Fibroblast of skin of left biceps (primary cell): Measurements from ENCODE around the gene TWSG1.
"Not testable (repeated sequence)": the region's sequence is repeated elsewhere in the genome, so short reads cannot be mapped to it uniquely, and the experiment has no call there.

Experiments used
- DNase-seq, 2 experiments: peaks; one replicate each; pipeline ENCODE4 v3.0.0-alpha.2; 2013; ENCODE audit warnings: low read depth in 2 of 2

The TWSG1 gene

GRCh38 chr18:9335697-9336045 is 1.1 kb downstream of the TWSG1 start:
- no peak for DNase-seq

DNA sequence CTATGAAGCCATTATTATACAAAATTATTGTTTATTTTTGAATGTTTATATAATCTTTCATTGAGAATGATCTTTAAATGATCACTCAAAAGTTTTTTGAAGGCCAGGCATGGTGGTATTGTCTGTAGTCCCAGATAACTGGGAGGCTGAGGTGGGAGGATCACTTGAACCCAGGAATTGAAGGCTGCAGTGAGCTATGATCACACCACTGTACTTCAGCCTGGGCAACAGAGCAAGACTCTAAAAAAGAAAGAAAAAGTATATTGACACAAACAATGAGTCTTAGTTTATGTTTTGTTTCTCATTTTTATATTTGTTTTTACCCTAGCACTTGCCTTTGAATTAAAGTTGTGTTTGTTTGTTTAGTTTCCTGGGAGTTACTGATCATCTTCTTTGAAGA is 2.3 kb downstream of the TWSG1 start:
- DNase-seq: no peak

DNA sequence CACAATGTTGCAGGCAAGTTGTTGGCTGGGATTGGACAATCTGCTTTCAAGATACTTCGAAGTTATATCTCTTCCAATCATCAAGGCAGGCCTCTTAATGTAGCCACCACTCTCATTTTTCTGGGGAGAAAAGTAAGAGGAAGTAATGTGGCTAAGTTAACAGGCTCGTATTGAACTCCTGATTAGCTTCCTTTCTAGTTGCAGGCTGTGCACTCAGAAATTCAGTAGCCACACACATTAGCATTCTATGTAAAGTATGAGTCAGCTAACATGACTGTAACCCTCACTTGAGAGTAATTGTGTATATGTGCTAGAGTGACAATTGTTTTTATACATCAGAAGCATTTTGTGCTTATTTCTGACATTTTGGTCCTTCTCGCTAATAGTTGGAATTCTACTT is 3.3 kb downstream of the TWSG1 start:
- no peak for DNase-seq

DNA sequence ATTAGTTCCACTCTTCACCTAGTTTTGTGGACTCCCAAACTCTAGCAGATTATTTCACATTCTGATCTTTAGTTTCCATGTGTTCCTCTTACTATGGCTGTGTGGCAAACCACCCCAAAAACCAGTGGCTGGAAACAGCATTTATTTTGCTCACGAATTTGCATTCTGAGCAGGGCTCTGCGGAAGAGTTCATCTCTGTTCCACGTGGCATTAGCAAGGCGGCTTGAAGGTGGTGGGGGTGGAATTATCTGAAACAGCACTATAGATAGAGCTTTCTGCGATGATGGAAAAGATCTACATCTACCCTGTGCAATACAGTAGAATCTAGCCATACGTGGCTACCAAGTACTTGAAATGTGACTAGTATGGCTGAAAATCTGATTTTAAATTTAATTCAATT is 5.9 kb downstream of the TWSG1 start:
- no peak for DNase-seq

GRCh38 chr18:9343577-9343976 is 9.0 kb downstream of the TWSG1 start:
- DNase-seq: no peak

DNA sequence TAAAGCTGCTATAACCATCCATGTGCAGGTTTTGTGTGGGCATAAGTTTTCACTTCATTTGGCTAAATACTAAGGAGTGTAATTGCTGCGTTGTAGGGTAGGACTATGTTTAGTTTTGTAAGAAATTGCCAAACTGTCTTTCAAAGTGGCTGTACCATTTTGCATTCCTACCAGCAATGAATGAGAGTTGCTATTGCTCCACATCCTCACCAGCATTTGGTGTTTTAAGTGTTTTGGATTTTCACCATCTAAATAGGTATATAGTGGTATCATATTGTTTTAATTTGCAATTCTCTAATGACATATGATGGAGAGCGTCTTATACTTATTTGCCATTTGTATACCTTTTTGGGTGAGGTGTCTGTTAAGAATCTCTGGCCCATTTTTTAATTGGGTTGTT is 12.2 kb downstream of the TWSG1 start:
- DNase-seq: no peak

DNA sequence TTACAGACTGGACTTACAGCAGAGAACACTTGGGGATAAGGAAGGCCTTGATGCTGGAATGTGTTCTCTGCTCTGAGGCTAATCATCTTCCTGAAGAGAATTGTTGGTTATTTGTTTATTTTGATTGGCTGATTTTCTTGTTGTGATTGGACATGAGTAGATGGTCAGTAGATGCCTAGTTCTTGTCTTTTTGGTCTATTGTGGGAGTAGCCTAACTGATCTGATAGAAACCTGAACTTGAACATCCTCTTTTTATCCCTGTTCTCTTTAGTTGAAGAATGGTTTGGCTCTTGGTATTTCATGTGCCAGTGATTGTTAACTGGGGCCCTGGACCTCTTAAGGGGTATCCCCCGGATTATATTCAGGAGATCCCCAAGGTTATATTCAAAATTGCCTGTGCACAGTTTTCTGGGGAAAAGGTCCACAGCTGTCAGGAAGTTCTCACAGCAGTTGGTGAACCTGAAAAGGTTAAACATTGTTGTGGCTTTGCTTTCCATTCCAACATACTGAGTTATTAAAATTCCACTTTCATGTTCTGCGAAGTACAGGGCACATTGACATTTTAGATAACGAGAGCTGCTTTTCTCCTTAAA is 13.6 kb downstream of the TWSG1 start:
- DNase-seq: no peak

GRCh38 chr18:9348766-9349165 is 14.2 kb downstream of the TWSG1 start:
- no peak for DNase-seq

GRCh38 chr18:9353596-9353995 is 19.0 kb downstream of the TWSG1 start:
- DNase-seq: no peak

DNA sequence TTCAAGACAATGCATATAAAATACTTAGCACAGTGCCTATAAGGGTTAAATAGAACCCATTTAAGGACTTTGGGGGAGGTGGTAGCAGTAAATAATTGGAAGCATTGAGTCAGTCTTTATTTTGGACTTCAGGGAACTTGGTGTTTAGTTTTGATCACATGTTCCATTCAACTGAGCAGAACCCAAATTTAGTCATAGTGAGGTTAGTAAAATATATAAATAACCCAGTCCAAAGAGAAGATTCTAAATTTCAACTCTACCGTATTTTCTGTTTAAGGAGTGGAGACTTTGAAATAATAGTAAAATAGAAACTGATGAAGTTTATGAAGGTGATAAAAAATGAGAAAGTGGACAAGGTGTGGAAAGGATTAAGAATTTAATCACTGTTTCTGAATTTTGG is 19.7 kb downstream of the TWSG1 start:
- DNase-seq: no peak

DNA sequence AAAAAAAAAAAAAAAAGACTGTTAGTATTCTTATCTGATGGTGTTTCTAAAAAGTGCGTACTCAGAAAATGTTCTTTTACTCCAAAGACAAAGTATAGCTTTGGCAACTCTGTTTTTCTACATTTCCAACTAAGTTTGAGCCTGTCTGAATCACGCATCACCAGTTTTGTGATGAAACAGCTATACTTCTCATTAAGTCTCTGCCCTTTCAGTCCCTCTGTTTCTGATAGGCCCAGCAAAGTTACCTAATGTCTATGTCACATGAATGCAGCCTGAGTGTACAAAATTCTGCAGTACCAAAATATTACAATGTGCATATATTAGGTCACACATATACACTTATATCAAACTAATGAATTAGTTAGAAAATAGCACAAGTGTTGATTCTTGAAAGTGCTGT is 22.4 kb downstream of the TWSG1 start:
- no peak for DNase-seq

- no peak for DNase-seq
Measured at GRCh38 chr18:9359796-9360195, 25.2 kb downstream of the TWSG1 start.

DNA sequence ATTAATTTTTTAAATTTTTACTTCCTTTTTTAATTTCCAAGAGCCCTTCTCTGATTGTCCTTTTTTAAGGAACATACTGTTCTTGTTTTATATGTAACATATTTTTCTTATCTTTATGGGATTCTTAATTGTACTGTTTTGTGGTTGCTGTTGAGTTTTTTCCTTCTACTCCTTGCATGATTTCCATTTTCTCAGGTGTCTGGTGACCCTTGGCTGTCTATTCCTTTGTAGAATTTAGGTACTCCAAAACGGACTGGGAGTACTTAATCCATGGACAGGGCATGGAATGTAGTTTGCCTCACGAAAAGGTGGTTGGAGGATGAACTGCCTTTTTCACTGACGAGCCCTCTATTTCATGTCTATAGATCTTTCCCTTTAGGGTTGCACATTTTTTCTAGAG is 26.6 kb downstream of the TWSG1 start:
- no peak for DNase-seq

- no peak for DNase-seq
Measured at GRCh38 chr18:9362869-9363268, 28.3 kb downstream of the TWSG1 start.

DNA sequence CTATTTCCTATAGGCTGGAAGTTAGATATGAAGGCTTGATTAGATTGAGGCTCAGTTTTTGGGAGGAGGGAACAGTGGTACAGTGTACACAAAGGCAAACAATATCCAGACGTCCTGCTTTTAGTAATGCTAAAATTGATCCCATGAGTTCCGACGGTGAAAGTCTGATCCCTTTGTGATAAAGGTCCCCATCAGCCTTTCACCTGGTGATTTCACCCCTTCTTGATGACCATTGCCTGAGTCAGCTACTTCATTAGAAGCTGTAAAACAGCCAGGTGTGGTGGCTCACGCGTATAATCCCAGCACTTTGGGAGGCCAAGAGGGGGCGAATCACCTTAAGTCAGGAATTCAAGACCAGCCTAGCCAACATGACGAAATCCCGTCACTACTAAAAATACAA is 29.7 kb downstream of the TWSG1 start:
- DNase-seq: no peak

- DNase-seq: no peak
Measured at GRCh38 chr18:9365406-9365805, 30.8 kb downstream of the TWSG1 start.

DNA sequence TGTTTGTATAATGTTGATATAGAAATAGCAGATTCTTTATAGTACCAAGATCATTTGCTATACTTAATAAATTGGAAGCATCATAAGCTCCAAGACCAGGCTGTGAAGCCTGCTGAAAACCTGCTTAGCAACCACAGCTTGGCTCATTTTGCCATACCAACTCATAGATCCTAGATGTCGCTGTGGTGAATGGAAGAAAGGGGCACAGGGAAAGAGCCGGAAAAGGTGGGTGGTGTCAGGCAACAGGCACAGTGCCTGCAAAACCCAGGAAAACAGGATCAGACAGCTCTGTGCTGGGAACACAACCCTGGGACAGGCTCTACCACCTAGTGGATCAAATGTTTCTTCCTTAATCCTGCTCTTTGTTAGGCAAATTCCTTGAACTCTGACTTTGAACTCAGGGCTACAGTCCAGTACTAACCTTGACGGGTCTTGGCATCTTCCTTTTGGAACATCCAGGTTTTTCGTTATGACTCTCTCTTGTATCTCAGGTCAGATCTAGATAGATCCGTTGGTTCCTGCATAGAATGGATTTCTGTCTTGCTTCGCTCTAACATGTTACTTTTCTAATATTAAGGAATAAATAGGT is 31.6 kb downstream of the TWSG1 start:
- DNase-seq: no peak

DNA sequence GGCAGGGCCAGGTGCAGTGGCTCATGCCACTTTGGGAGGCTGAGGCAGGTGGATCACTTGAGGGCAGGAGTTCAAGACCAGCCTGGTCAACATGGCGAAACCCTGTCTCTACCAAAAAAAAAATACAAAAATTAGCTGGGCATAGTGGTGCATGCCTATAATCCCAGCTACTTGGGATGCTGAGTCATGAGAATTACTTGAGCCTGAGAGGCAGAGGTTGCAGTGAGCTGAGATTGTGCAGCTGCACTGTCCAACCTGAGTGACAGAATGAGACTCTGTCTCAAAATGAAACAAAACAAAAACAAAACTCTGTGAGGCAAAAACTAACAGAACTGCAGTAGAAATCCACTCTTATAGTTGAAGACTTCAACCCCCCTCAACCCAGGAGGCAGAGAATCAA is 38.7 kb downstream of the TWSG1 start:
- not testable (repeated sequence) for DNase-seq

DNA sequence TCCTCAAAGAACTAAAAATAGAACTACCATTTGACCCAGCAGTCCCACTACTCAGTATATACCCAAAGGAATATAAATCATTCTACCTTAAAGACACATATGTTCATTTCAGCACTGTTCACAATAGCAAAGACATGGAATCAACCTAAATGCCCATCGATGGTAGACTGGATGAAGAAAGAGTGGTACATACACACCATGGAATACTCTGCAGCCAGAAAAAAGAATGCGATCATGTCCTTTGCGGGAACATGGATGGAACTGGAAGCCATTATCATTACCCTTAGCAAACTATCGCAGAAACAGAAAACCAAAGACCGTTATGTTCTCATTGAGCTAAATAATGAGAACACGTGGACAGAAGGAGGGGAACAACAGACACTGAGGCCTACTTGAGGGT is 44.5 kb downstream of the TWSG1 start:
- no peak for DNase-seq

- no peak for DNase-seq
Measured at GRCh38 chr18:9380101-9380500, 45.5 kb downstream of the TWSG1 start.

GRCh38 chr18:9380621-9381395 is 46.2 kb downstream of the TWSG1 start:
- DNase-seq: peak; percentile 17 to 27

- no peak for DNase-seq
Measured at GRCh38 chr18:9386879-9387278, 52.3 kb downstream of the TWSG1 start.

DNA sequence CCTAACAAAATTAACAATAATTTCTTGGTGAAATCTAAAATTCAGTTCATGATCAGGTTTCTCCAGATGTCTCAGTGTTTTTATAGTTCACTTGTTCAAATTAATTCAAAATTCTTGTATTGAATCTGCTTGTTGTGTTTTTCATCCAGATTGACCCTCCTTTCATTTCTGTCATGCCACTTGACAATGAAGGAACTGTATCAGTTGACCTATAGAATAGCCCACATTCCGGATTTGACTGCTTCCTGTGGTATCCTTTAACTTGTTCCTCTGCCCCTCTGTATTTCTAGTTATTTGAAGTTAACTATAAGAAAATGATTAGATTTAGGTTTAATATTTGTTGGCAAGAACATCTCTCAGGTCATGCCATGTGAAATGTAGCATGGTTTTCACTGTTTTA is 53.3 kb downstream of the TWSG1 start:
- DNase-seq: no peak

- DNase-seq: no peak
Measured at GRCh38 chr18:9389706-9390105, 55.1 kb downstream of the TWSG1 start.
